ENCODE data around the gene TLK1.

The TLK1 gene

GRCh38 chr2:170965446-170966225 is 195.1 kb downstream of the TLK1 start:
- ChIA-PET POLR2A (no interaction called here), CTCF (interaction anchor here (1.1 to 1.2 kb wide), 2 partner anchors 37 to 38 kb away, joined by 3 read pairs; partner anchors contain the start of gene GORASP2)
- Histone ChIP-seq H3K4me3 (ENCODE audit: control insufficient read depth in 1 of 7, extremely low read depth in 1 of 7, insufficient read depth in 4 of 7, low read depth in 2 of 7, low read length in 6 of 7) (no peak overlapping the region), H3K4me1 (ENCODE audit: control extremely low read depth in 1 of 4, control insufficient read depth in 4 of 4, insufficient read depth in 4 of 4, low read length in 3 of 4) (peaks cover 0 to 15% (median 6%) of the 10 kb centered on the region in 4 experiments), H3K27me3 (replicated peaks in 2 of 5; ENCODE audit: control insufficient read depth in 4 of 5, insufficient read depth in 5 of 5, low read length in 4 of 5) (no peaks in the 10 kb centered on the region), H3K9me3 (ENCODE audit: control extremely low read depth in 1 of 5, control insufficient read depth in 4 of 5, insufficient read depth in 2 of 5, low read depth in 1 of 5, low read length in 4 of 5) (no peaks in the 10 kb centered on the region), H3K36me3 (ENCODE audit: control insufficient read depth in 4 of 4, insufficient read depth in 4 of 4, low read length in 3 of 4) (peaks cover 16 to 71% (median 46%) of the 10 kb centered on the region in 4 experiments), H3K27ac (ENCODE audit: insufficient read depth in 1 of 2, low read depth in 1 of 2, low read length in 2 of 2, poor library complexity in 1 of 2, severe bottlenecking in 2 of 2) (no peak overlapping the region)
- DNase-seq: no peak
- 91% methylated on average over 20 of the region's 20 CpGs for WGBS (ENCODE audit: insufficient coverage)

- DNase-seq: no peak
- WGBS (ENCODE audit: insufficient coverage): no CpG with 5 or more reads among the region's 5 CpGs
- Histone ChIP-seq H3K27me3 (replicated peaks in 2 of 5; ENCODE audit: control insufficient read depth in 4 of 5, insufficient read depth in 5 of 5, low read length in 4 of 5) (no peaks in the 10 kb centered on the region), H3K4me3 (ENCODE audit: control insufficient read depth in 1 of 7, extremely low read depth in 1 of 7, insufficient read depth in 4 of 7, low read depth in 2 of 7, low read length in 6 of 7) (no peak overlapping the region), H3K9me3 (ENCODE audit: control extremely low read depth in 1 of 5, control insufficient read depth in 4 of 5, insufficient read depth in 2 of 5, low read depth in 1 of 5, low read length in 4 of 5) (no peaks in the 10 kb centered on the region), H3K4me1 (ENCODE audit: control extremely low read depth in 1 of 4, control insufficient read depth in 4 of 4, insufficient read depth in 4 of 4, low read length in 3 of 4) (no peaks in the 10 kb centered on the region), H3K36me3 (ENCODE audit: control insufficient read depth in 4 of 4, insufficient read depth in 4 of 4, low read length in 3 of 4) (peaks cover 17 to 81% (median 54%) of the 10 kb centered on the region in 4 experiments), H3K27ac (ENCODE audit: insufficient read depth in 1 of 2, low read depth in 1 of 2, low read length in 2 of 2, poor library complexity in 1 of 2, severe bottlenecking in 2 of 2) (no peak overlapping the region)
- POLR2A ChIA-PET: no interaction called here
- CTCF ChIA-PET: interaction anchor here (0.9 to 1.3 kb wide), 2 partner anchors 10 to 34 kb away, joined by 3 read pairs; no protein-coding TSS in a partner anchor
These were observed 197.3 kb downstream of the TLK1 start for GRCh38 chr2:170963386-170963785.

DNA sequence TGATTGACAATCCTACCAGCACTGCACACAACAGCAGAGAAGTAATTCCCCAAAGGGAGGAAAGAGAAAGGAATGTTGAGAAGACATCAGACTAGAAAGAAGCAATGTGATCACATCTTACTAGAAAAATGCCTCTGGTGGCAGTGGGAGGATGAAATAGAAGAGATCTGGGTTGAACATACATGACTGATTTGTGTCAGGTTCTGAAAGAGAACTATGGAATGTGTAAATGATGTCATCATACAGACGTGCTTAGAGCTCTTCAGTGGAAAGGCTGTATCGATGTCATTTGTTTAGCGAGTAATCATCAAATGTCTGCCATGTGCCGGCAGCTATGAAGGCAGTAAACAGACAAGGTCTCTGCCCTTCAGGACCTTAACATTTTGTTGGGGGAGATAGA is 206.8 kb downstream of the TLK1 start:
- 84% methylated on average over 4 of the region's 4 CpGs for WGBS (ENCODE audit: insufficient coverage)
- ChIA-PET POLR2A (no interaction called here), CTCF (interaction anchor here (1.1 to 1.8 kb wide), 2 partner anchors 7 to 26 kb away, joined by 3 to 4 read pairs; no protein-coding TSS in a partner anchor)
- H3K27ac ChIP-seq (ENCODE audit: insufficient read depth in 1 of 2, low read depth in 1 of 2, low read length in 2 of 2, poor library complexity in 1 of 2, severe bottlenecking in 2 of 2): no peak overlapping the region
- peaks cover 7 to 85% (median 55%) of the 10 kb centered on the region in 4 experiments for H3K36me3 ChIP-seq (ENCODE audit: control insufficient read depth in 4 of 4, insufficient read depth in 4 of 4, low read length in 3 of 4)
- no peak for DNase-seq
- no peaks in the 10 kb centered on the region for H3K9me3 ChIP-seq (ENCODE audit: control extremely low read depth in 1 of 5, control insufficient read depth in 4 of 5, insufficient read depth in 2 of 5, low read depth in 1 of 5, low read length in 4 of 5)
- H3K4me1 ChIP-seq (ENCODE audit: control extremely low read depth in 1 of 4, control insufficient read depth in 4 of 4, insufficient read depth in 4 of 4, low read length in 3 of 4): no peaks in the 10 kb centered on the region
- H3K27me3 ChIP-seq (replicated peaks in 2 of 5; ENCODE audit: control insufficient read depth in 4 of 5, insufficient read depth in 5 of 5, low read length in 4 of 5): no peaks in the 10 kb centered on the region
- no peak overlapping the region for H3K4me3 ChIP-seq (ENCODE audit: control insufficient read depth in 1 of 7, extremely low read depth in 1 of 7, insufficient read depth in 4 of 7, low read depth in 2 of 7, low read length in 6 of 7)

GRCh38 chr2:170950221-170950761 is 210.4 kb downstream of the TLK1 start:
- no peak overlapping the region for H3K27ac ChIP-seq (ENCODE audit: insufficient read depth in 1 of 2, low read depth in 1 of 2, low read length in 2 of 2, poor library complexity in 1 of 2, severe bottlenecking in 2 of 2)
- CTCF ChIA-PET: no interaction called here
- no peaks in the 10 kb centered on the region for H3K27me3 ChIP-seq (replicated peaks in 2 of 5; ENCODE audit: control insufficient read depth in 4 of 5, insufficient read depth in 5 of 5, low read length in 4 of 5)

GRCh38 chr2:170949415-170949814 is 211.3 kb downstream of the TLK1 start:
- DNase-seq: no peak
- Histone ChIP-seq H3K4me3 (ENCODE audit: control insufficient read depth in 1 of 7, extremely low read depth in 1 of 7, insufficient read depth in 4 of 7, low read depth in 2 of 7, low read length in 6 of 7) (no peak overlapping the region), H3K27ac (ENCODE audit: insufficient read depth in 1 of 2, low read depth in 1 of 2, low read length in 2 of 2, poor library complexity in 1 of 2, severe bottlenecking in 2 of 2) (no peak overlapping the region), H3K36me3 (ENCODE audit: control insufficient read depth in 4 of 4, insufficient read depth in 4 of 4, low read length in 3 of 4) (peaks cover 7 to 49% (median 35%) of the 10 kb centered on the region in 4 experiments), H3K9me3 (ENCODE audit: control extremely low read depth in 1 of 5, control insufficient read depth in 4 of 5, insufficient read depth in 2 of 5, low read depth in 1 of 5, low read length in 4 of 5) (no peaks in the 10 kb centered on the region), H3K27me3 (replicated peaks in 2 of 5; ENCODE audit: control insufficient read depth in 4 of 5, insufficient read depth in 5 of 5, low read length in 4 of 5) (no peaks in the 10 kb centered on the region), H3K4me1 (ENCODE audit: control extremely low read depth in 1 of 4, control insufficient read depth in 4 of 4, insufficient read depth in 4 of 4, low read length in 3 of 4) (no peaks in the 10 kb centered on the region)
- ChIA-PET CTCF (interaction anchor here (1.1 kb wide), 1 partner anchor 206 kb away, joined by 3 read pairs; no protein-coding TSS in a partner anchor), POLR2A (no interaction called here)
- WGBS (ENCODE audit: insufficient coverage): 90% methylated on average over 5 of the region's 5 CpGs

More at GRCh38 chr2:170950221-170950761, 210.4 kb downstream of the TLK1 start:
- Histone ChIP-seq H3K36me3 (ENCODE audit: control insufficient read depth in 4 of 4, insufficient read depth in 4 of 4, low read length in 3 of 4) (peaks cover 7 to 58% (median 42%) of the 10 kb centered on the region in 4 experiments), H3K9me3 (ENCODE audit: control extremely low read depth in 1 of 5, control insufficient read depth in 4 of 5, insufficient read depth in 2 of 5, low read depth in 1 of 5, low read length in 4 of 5) (no peaks in the 10 kb centered on the region), H3K4me3 (ENCODE audit: control insufficient read depth in 1 of 7, extremely low read depth in 1 of 7, insufficient read depth in 4 of 7, low read depth in 2 of 7, low read length in 6 of 7) (no peak overlapping the region), H3K4me1 (ENCODE audit: control extremely low read depth in 1 of 4, control insufficient read depth in 4 of 4, insufficient read depth in 4 of 4, low read length in 3 of 4) (no peaks in the 10 kb centered on the region)
- WGBS (ENCODE audit: insufficient coverage): 100% methylated on average over 2 of the region's 4 CpGs
- POLR2A ChIA-PET: no interaction called here
- no peak for DNase-seq

DNA sequence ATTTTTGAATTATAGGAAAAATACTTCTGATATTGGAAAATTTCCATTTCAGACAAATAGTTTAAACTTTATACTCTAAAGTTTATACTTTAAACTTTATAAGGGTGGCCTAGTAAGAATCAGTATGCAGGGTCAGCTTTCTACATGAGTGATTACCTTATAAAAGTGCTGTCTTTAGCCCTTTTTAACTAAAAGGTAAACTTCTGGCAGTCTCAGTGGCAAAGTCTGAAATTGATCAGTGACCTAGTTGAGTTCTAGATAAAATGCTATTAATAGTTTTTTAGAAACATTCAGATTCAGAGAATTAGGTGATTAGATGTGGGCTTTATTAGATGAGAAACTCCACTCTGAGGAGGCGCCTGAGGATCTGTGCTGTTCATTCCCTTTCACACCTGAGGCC is 216.1 kb downstream of the TLK1 start:
- no peak overlapping the region for H3K4me3 ChIP-seq (ENCODE audit: control insufficient read depth in 1 of 7, extremely low read depth in 1 of 7, insufficient read depth in 4 of 7, low read depth in 2 of 7, low read length in 6 of 7)
- POLR2A ChIA-PET: no interaction called here
- H3K27ac ChIP-seq (ENCODE audit: insufficient read depth in 1 of 2, low read depth in 1 of 2, low read length in 2 of 2, poor library complexity in 1 of 2, severe bottlenecking in 2 of 2): no peak overlapping the region
- H3K4me1 ChIP-seq (ENCODE audit: control extremely low read depth in 1 of 4, control insufficient read depth in 4 of 4, insufficient read depth in 4 of 4, low read length in 3 of 4): no peaks in the 10 kb centered on the region
- WGBS (ENCODE audit: insufficient coverage): 100% methylated on average over 1 of the region's 1 CpG
- no peaks in the 10 kb centered on the region for H3K9me3 ChIP-seq (ENCODE audit: control extremely low read depth in 1 of 5, control insufficient read depth in 4 of 5, insufficient read depth in 2 of 5, low read depth in 1 of 5, low read length in 4 of 5)
- no peaks in the 10 kb centered on the region for H3K27me3 ChIP-seq (replicated peaks in 2 of 5; ENCODE audit: control insufficient read depth in 4 of 5, insufficient read depth in 5 of 5, low read length in 4 of 5)
- CTCF ChIA-PET: interaction anchor here (0.8 to 1.0 kb wide), 2 partner anchors 9 to 28 kb away, joined by 3 to 4 read pairs; no protein-coding TSS in a partner anchor
- DNase-seq: no peak
- H3K36me3 ChIP-seq (ENCODE audit: control insufficient read depth in 4 of 4, insufficient read depth in 4 of 4, low read length in 3 of 4): peaks cover 1 to 11% (median 6%) of the 10 kb centered on the region in 4 experiments

DNA sequence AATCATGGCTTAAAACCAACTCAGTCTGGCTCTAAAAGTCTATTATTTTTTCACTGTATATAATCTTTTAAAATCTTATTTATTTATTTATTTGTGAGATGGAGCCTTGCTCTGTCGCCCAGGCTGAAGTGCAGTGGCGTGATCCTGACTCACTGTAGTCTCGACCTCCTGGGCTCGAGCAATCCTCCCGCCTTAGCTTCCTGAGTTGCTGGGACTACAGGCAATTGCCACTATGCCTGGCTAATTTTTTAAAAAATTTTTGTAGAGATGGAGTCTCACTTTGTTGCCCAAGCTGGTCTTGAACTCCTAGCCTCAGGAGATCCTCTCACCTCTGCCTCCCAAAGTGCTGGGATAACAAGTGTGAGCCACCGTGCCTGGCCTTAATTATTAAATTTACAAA is 217.1 kb downstream of the TLK1 start:
- Histone ChIP-seq H3K4me1 (ENCODE audit: control extremely low read depth in 1 of 4, control insufficient read depth in 4 of 4, insufficient read depth in 4 of 4, low read length in 3 of 4) (peaks cover 0 to 4% (median 0%) of the 10 kb centered on the region in 4 experiments), H3K27ac (ENCODE audit: insufficient read depth in 1 of 2, low read depth in 1 of 2, low read length in 2 of 2, poor library complexity in 1 of 2, severe bottlenecking in 2 of 2) (no peak overlapping the region), H3K4me3 (ENCODE audit: control insufficient read depth in 1 of 7, extremely low read depth in 1 of 7, insufficient read depth in 4 of 7, low read depth in 2 of 7, low read length in 6 of 7) (no peak overlapping the region), H3K27me3 (replicated peaks in 2 of 5; ENCODE audit: control insufficient read depth in 4 of 5, insufficient read depth in 5 of 5, low read length in 4 of 5) (no peaks in the 10 kb centered on the region), H3K9me3 (ENCODE audit: control extremely low read depth in 1 of 5, control insufficient read depth in 4 of 5, insufficient read depth in 2 of 5, low read depth in 1 of 5, low read length in 4 of 5) (no peaks in the 10 kb centered on the region), H3K36me3 (ENCODE audit: control insufficient read depth in 4 of 4, insufficient read depth in 4 of 4, low read length in 3 of 4) (peaks cover 0 to 7% (median 3%) of the 10 kb centered on the region in 4 experiments)
- WGBS (ENCODE audit: insufficient coverage): 80% methylated on average over 5 of the region's 6 CpGs
- no peak for DNase-seq
- CTCF ChIA-PET: interaction anchor here (0.9 kb wide), 1 partner anchor 10 kb away, joined by 3 read pairs; no protein-coding TSS in a partner anchor
- POLR2A ChIA-PET: no interaction called here

All from common myeloid progenitor, CD34-positive (primary cell).